OCI-M2 (cell line): ENCODE measurements around the gene MRPL14.

Experiments
- DNase-seq: peaks from one replicate; lab custom pipeline; 2025; ENCODE audit not compliant: unreplicated experiment; lab: John Stamatoyannopoulos, UW

MRPL14 gene

DNA sequence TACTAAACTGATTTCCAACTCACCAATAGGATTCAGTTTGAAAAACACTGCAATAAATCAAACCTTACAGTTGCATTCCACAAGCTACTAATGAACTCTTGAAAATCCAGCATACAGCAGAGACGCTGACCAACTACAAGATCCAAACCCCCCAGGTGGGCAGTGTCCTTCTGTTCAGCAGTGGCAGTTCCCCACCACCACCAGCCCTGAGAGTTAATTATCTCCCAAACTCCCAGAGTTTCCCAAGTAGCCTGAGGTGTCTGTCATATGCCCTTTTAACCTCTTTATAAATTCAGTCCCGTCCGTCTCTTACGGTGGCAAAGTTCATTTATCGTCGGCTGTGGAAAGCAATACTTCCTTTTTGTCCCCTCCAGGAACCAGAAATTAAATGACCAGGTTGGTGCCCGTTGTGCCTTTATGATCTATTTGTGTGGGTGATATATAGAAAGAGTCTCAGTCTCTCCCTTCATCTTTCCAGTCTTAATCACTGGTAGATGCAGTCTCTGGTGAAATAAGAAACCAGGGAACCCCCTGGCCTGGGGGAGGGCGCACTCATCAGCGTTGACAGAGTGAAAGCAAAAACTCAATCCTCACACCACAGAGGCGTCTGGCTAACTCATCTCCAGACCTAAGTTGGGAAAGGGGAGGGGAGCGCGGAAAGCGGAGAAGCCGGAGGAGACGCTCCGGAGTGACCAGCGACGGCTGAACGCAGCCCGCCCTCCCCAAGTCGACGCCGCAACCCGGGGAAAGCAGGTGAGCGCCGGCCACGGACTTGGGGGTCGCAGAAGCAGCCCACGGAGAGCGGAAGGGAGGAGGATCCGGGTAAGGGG, 717 bp downstream of the MRPL14 start:
- DNase-seq, result peak; percentile 35

DNA sequence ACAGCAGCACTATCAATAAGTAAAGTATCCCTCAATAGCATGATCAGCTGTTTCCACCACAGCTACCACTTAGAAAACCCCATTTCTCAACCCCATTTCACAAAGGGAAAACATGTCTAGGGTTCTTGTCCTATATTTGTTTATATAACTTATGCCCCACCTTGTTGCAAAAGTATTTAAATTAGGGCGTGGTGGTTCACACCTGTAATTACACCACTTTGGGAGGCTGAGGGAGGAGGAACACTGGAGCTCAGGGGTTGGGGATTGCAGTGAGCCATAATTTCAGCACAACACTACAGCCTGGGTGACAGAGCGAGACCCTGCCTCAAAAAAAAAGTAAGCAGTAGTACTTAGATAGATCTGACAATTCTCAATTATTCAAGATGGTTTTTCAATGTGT, 3.7 kb downstream of the MRPL14 start:
- DNase-seq, result no peak

DNA sequence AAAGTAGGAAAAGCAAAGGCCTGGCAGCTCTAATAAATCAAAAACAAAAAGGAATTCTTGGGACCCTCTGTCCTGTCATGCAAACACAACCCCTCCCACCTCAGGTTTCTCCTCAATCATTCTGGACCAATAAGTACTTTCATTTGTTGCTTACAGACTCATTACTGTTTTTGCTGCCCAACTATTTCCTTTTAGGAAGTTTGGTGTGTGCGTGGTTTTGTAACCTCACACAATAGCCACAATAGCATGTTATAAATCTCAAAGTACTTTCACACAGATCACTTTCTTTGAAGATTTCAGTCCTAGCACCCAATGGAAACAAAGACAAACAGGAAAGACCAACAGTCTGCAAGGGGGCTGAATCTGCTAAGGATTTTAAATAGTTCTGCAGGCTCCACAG, 4.5 kb downstream of the MRPL14 start:
- DNase-seq, result no peak

DNA sequence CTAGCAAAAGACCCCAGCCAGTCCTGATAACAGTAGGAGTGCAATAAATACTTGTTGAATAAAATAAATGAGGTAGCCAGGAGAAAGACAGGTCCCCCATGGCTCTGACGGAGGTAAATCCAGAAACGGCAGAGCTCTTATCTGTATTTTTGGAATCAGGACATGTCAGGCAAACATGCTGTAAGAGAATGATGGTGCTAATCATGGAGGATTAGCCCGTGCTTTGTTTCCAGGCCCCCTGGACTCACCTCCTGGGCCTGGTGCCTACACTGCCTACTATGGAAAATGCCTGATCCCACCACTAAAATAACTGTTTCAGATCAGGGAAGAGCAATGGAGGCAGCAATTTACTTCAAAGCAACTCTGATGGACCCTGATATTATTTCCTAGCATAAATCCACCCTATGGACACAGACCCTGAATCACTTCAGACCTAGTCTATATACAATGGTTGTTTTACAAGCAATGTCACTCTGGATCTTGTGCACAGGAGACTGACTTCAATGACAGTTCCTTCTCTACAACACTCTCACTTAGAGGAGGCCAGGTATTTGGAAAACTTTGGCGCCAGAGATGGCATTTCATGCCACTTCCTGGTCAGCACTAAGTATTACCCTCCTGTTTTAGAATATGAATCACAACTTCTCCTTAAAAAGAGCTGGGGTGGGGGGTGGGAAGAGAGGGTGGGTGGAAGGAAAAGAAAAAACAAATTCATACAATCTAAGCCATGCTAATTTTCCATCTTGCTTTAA, 6.4 kb downstream of the MRPL14 start:
- DNase-seq, result no peak

DNA sequence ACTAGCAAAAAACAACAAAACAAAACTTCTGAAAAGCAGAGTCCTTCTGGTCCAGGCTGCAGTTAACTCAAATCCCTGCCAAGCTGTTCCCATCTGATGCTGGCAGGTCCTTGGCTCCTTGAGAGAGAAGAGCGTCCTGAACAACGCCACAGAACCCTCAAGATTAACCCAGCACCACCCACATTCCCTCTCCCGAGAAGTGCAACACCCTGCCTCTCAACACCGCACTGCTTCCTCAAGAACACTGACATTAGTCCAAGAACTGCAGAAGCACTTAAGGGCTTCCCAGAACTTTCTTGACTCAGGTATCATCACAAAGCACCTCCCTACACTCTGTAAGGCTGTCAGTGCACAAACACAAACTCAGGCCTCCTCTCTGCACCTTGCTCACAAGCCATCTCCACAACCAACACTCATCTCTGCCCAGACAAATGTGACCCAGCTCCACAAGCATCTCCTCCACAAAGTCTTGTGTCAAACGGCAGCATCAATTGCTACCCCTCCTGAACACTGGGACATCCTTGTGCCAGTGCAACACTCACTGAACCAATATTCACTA, 7.5 kb downstream of the MRPL14 start:
- DNase-seq, result no peak

DNA sequence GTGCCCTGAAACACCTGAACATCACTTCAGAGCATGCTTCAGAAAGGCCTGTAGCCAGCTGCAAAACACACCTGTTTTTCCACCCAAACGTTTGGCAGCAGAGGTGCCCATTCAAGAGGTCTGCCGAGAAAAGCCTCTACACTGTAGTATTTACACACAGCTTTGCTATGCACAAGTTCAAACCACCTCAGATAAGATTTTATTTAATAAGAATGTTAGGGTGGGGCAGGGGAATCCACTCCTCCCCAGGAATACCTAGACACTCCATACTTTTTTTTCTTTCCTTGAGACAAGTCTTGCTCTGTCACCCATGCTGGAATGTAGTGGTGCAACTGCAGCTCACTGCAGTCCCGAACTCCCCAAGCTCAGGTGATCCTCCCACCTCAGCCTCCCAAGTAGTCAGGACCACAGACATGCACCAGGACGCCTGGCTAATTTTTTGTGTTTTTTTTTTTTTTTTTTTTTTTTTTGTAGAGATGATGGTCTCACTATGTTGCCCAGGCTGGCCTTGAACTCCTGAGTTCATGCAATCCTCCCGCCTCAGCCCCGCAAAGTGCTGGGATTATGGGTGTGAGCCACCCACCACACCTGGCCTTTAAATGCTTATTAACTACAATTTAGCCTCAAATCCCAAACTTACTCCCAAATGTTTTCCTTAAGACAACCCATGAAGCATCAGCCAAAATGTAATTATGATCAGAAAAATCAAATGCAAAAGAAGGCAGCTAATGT, 9.7 kb downstream of the MRPL14 start:
- no peak for DNase-seq

DNA sequence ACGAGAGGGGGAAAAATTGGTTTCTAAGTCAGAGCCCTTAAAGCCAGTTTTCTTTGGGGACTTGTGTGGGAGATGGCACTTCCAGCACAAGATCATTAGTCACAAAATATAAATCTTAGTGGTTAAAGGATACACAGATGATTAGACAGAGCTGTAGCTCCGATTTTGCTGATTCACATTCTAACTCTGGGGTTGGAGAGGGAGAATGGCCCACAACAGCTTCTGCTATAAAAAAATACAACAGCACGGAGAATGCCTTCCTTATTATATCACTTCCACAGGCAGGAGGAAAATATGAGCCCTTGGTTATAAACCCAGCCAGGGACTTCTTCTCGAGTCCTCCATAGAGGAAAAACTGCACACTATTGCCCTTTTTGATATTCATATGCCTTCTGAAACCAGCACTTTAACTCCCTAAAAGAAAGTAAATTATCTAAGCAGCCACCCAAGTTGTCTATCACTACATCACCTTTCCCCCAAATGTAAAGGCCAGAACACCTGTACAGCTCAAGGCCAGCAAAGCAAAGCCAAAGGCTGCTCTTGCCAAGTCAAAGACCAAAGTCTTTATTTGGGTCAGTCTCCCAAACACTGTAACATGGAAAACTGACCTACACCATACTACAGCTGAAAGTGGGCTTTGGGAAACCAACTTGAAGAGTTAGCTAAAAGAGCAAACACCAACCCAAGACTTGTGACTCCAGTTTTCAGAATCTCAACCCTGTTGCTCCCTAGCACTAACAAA, 10.4 kb downstream of the MRPL14 start:
- no peak for DNase-seq

DNA sequence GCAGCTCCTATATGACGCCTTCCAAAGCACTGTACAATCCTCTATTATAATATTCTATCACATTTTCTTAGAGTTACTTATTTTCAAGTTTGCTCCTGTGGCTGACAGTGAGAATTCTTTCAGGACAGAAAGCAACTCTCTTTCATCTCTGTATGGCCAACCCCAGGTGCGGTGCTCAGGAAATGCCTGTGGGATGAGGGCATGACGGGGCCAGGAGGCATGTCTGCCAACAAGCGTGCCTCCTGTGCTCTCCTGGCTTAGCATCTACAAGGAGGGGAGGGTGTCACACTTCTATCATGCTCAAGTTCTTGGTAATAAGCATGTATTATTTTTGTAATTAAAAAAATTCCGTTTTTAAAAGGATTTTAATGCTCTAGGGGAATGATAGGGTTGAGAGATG, 11.4 kb downstream of the MRPL14 start:
- no peak for DNase-seq

DNA sequence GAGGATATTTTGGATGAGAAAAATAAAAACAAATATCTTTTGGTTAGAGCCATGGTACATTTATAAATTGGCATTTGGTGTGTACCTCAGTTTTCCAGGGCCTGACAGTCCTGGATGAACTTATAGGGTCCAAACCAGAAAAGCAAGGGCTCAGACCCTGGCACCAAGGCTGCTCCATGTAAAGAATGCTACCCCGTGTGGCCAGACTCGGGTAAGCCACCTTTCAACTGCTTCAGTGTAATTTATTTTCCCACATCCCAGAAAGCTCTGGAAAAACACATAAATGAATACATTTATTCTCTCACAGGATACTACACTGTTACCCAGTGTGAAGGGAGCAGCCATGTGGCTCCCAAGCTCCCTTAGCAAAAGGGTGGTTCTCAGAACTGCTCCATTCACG, 13.8 kb downstream of the MRPL14 start:
- DNase-seq, result no peak

DNA sequence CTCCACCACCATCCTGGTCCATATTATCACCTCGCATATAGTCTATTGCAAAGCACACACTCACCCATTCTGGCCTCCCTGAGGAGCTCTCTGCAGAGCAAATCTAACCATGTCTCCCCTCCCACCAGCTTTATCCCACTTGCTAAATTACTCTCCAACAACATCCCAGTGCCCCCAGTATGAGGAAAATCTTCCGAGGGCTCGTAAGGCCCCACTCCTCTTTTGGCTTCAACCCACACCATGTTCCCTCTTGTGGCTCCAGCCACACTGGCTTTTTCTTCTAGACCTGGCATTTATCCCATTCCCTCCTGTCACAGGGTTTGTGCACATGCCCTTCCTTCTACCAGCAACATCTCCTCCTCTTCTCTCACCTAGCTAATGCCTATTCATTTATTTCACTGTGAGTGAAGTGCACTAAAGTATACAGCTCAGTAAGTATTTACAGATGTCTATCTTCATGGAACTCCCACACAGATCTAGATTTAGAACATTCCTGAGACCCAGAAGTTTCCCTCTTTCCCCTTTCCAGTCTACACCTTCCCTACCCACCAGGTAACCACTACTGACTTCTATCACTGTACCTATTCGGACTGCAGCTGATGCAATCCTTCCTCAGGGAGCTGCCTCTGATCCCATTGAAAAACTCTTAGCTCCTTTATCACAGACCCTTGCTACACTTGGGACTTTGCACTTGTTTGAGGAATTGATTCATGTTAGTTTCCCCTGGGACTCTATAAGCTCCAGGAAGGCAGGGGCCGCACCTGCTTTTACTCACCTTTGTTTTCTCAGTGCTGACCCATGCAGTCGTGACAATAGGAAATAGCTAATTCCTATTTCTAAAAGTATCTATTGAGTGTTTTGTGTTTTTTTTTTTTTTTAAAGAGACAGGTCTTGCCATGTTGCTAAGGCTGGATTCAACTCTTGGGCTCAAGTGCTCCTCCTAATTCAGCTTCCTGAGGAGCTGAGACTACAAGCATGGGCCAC, 15.5 kb downstream of the MRPL14 start:
- no peak for DNase-seq

DNA sequence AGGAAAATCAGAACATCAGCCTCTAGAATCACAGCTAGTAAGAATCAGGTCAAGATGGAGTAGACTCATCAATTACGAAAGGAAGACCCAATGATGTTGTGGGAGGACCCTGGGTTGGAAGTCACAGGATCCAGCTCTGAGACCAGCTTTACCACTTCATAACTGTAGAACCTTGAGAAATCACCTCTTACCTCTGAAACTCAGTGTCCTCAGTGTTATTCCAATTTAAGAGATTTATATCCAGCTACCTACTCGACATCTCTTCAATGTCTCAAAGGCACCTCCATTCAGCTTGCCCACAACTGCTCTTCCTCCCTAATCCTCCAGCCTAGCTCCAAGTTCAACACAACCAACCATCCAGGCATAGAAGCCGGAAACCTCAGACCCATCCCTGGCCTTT, 16.3 kb downstream of the MRPL14 start:
- no peak for DNase-seq

DNA sequence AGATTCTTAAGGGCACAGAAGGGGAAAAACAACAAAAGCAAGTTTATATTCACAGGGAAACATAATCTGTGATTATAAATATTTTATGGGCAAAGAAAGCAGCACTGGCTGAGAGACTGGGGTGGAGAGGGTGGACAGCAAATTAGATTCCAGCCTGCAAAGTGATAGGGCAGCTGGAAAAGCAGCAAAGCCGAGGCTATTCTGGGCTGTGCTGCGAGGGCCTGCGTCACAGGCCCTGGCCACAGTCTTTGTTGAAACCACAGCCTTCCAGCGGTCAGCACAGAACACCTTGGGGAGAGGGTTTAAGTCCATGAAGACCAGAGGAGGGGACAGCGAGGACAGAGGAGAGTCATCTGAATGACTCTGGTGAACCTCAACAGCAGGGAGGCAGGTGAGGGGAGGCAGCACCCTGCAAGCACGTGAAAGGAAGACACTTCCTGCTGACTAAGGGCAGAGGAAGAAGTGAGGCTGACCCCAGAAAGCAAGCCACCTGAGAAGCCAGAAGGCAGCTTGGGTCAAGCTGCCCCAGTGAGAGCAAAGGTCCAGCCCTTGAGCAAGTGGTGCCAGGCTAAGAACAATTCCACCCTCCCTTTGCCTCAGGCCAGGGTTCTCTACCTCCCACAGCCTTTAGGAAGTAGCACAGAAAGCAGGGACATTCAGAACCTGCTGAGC, 17.1 kb downstream of the MRPL14 start:
- DNase-seq, result no peak

DNA sequence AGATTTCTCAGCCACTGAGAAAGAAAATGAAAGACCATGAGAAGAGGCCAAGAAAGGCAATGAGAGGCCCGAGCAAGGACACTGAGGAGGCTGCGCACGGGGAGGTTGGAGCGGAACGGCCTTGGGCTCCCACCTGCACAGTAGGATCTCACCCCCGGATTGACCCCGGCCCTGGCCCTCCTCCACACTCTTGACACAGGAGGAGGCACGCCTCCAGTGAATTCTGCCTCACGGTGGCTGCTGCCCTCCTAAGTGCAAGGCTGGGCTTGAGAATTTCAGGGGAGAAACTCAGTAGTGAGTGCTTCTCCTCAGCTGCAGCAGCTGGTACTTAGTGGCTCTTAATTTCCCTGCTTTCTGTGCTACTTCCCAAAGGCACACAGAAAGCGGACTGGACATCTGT, 18.0 kb downstream of the MRPL14 start:
- DNase-seq, result no peak

DNA sequence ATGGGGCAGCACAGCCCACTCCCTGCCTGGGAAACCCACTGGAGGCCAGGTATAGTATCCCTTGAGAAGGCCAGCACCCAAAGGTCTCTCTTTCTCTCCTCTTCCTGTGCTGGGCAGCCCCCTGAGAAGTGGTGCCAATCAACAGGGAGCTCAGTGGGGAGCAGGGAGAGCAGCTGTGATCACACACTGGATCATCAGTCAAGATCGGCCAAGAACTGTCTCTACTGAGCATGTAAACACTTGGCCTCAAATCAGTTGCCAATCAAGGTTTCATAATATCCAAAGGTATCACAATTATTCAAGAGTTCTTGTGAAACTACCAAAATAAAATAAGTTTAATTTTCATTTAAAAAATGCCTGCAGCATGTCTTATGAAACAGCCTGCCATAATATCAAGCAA, 18.8 kb downstream of the MRPL14 start:
- DNase-seq, result no peak

DNA sequence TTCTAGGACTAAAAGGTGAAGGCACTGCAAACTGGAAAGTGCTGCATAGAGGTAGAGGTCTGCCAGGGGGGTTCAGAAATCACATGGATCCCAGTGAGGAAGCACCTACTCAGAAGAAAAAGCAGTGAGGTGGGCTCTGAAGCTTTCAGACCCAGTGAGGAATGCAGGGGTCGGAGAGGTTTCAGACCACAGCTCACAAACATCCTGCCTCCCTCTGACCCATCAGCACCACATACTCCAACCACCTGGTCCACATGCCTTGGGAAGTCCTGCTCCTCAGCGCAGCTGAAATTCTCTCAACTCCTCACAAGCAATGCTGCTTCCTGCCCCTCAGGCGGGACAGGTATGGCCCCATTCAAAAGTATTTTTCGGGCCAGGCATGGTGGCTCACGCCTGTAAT, 20.2 kb downstream of the MRPL14 start:
- DNase-seq, result no peak

DNA sequence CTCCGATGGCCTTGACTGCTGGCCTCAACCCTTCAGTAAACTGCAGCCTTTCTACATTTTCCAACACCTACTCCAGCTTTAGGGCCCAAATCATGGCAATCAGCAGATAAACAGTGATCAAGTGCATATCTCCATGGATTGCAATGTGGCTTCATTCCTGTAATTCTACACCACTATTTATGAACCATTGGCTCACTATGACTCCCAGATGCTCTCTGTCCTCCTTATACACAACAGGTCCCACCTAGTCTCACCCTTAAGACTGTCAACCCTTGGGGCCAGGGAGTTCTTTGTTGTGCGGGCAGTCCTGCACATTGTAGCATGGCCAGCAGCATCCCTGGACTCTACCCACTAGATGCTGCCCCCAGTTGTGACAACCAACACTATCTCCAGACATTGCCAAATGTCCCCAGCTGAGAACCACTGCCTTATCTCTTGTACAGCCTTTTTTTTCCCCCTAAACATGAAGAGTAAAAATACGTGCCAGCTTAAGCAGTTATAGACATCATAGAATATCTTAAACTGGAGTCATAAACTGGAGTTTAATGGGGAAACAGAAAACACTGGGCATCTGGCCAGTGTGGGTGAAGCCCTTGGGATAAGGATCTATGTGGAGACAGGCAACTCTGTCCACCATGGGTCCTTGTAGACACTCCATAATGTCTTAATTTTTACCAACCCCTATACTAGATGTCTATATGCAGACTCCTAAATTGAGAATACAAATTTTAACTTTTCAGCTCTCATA, 21.1 kb downstream of the MRPL14 start:
- DNase-seq, result no peak

DNA sequence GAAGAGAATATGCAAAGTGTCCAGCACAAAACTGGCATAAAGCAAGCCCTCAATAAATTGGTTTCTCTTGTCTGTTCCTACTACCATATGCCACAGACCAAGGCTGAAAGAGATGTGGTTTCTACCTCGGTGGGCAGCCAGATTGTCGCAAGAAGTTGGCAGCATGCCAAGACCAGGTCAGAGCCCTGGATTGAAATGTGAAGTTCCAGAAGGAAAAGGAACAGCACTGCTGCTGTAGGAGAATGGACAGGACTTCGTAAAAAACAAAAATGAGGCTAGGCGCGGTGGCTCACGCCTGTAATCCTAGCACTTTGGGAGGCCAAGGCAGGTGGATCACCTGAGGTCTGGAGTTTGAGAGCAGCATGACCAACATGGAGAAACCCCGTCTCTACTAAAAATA, 22.1 kb downstream of the MRPL14 start:
- DNase-seq, result no peak

DNA sequence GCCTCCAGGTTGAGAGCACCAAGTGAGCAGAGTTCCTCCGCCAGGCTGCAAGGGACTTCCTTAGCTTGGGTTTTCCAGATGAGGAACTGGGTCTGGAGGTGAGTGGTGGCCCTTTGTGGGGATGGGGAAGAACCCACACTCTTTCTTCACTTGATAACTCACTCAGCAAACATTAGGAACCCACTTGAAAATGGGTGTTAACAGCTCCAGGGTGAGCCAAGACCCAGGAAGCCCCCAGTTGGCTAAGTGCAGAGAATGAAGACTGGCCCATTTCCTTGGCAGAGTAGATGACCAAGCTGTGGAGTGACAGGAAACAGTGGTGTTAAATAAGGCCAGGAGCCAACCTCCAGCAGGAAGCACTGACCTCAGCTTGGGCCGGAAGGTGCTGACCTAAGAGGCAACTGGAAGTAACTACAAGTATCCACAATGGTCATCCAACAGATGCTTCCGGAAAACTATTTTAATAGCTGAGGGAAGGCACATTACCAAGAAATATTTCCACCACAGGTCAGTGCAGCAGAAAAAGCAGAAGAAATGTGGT, 22.7 kb downstream of the MRPL14 start:
- DNase-seq, result no peak
